ENCODE data around the gene RAB31. TPM values are rescaled to one million over a fixed set of nuclear protein-coding genes. Genes with fewer than 3 reads are reported as not detected.
"Not testable (repeated sequence)": the region's sequence is repeated elsewhere in the genome, so short reads cannot be mapped to it uniquely, and the experiment has no call there.

Gene RAB31
- total and polyA plus RNA-seq, 11 donors = 3.2 to 67.7 (median 12.8) TPM

GRCh38 chr18:9890957-9891356, 182.9 kb downstream of the RAB31 start:
- DNase-seq (no peak), ATAC-seq (no peak)
- Histone ChIP-seq H3K4me1 (peaks cover 0 to 8% (median 0%) of the 10 kb centered on the region in 12 donors), H3K36me3 (no peaks in the 10 kb centered on the region), H3K9me3 (no peaks in the 10 kb centered on the region), H3K4me3 (no peak overlapping the region), H3K27me3 (no peaks in the 10 kb centered on the region), H3K27ac (no peak overlapping the region)
- TF ChIP-seq POLR2A (IDR thresholded peaks at IDR 0.05) (no peak), CTCF (IDR thresholded peaks at IDR 0.05) (no peak)
- intact Hi-C loops (cut with DNase I) = no loop called here
- WGBS, 4 donors = 76 to 87% (median 82%) methylated on average over 1 of the region's 1 CpG

GRCh38 chr18:9891515-9891914, 183.4 kb downstream of the RAB31 start:
- intact Hi-C loops (cut with DNase I); H3K27ac ChIP-seq; H3K27me3 ChIP-seq; H3K36me3 ChIP-seq; H3K9me3 ChIP-seq; H3K4me1 ChIP-seq; H3K4me3 ChIP-seq; ATAC-seq; DNase-seq: not testable (repeated sequence)
- 79 to 91% (median 88%) methylated on average over 4 of the region's 4 CpGs for WGBS, 4 donors

- WGBS, 4 donors = 90 to 99% (median 96%) methylated on average over 6 of the region's 6 CpGs
- DNase-seq = no peak
Measured at GRCh38 chr18:9894454-9895068, 186.5 kb downstream of the RAB31 start.

GRCh38 chr18:9897129-9897528, 189.0 kb downstream of the RAB31 start:
- TF ChIP-seq CTCF (IDR thresholded peaks at IDR 0.05) (no peak), POLR2A (IDR thresholded peaks at IDR 0.05) (no peak)
- H3K9me3 ChIP-seq = no peaks in the 10 kb centered on the region
- H3K4me3 ChIP-seq = no peak overlapping the region
- ATAC-seq = no peak
- H3K27ac ChIP-seq = no peak overlapping the region
- no peaks in the 10 kb centered on the region for H3K36me3 ChIP-seq
- whole genome bisulfite sequencing, 4 donors = 95 to 96% (median 95%) methylated on average over 5 of the region's 5 CpGs
- no peaks in the 10 kb centered on the region for H3K27me3 ChIP-seq
- no peak for DNase-seq
- intact Hi-C loops (cut with DNase I) = no loop called here
- H3K4me1 ChIP-seq = no peaks in the 10 kb centered on the region

More at GRCh38 chr18:9894454-9895068, 186.5 kb downstream of the RAB31 start:
- no peak overlapping the region for H3K4me3 ChIP-seq
- ATAC-seq = no peak
- intact Hi-C loops (cut with DNase I) = no loop called here
- no peaks in the 10 kb centered on the region for H3K27me3 ChIP-seq
- H3K9me3 ChIP-seq = no peaks in the 10 kb centered on the region
- TF ChIP-seq POLR2A (IDR thresholded peaks at IDR 0.05) (no peak), CTCF (IDR thresholded peaks at IDR 0.05) (no peak)
- no peak overlapping the region for H3K27ac ChIP-seq
- peaks cover 0 to 8% (median 0%) of the 10 kb centered on the region in 12 donors for H3K4me1 ChIP-seq
- H3K36me3 ChIP-seq = no peaks in the 10 kb centered on the region

- H3K36me3 ChIP-seq; intact Hi-C loops (cut with DNase I); DNase-seq; H3K4me3 ChIP-seq; H3K4me1 ChIP-seq; H3K9me3 ChIP-seq; ATAC-seq; H3K27ac ChIP-seq; H3K27me3 ChIP-seq: not testable (repeated sequence)
- whole genome bisulfite sequencing, 4 donors = 96 to 97% (median 96%) methylated on average over 10 of the region's 10 CpGs
Measured at GRCh38 chr18:9897787-9898291, 189.7 kb downstream of the RAB31 start.
